ENCODE data around the gene TBC1D32.

Gene TBC1D32

GRCh38 chr6:121260651-121261102 is 73.6 kb downstream of the TBC1D32 start:
- no peak overlapping the region for H3K4me3 ChIP-seq (ENCODE audit: low read depth, low read length)
- no peak for TF ChIP-seq CTCF (IDR thresholded peaks at IDR 0.05; ENCODE audit: borderline replicate concordance, insufficient read depth, low read depth, low read length)

DNA sequence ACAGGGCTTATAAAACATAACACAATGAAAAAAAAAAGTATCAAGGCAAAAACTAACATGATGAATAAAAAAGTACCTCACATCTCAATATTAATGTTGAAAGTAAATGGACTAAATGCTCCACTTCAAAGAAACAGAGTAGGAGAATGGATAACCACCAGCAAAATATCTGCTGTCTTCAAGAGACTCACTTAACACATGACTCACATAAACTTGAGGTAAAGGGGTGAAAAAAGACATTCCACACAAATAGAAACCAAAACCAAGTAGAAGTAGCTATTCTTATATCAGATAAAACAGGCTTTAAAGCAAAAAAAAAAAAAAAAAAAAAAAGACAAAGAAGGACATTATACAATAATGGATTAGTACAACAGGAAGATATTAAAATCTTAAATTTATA is 86.9 kb downstream of the TBC1D32 start:
- no peak for TF ChIP-seq CTCF (IDR thresholded peaks at IDR 0.05; ENCODE audit: borderline replicate concordance, insufficient read depth, low read depth, low read length)
- no peak overlapping the region for H3K4me3 ChIP-seq (ENCODE audit: low read depth, low read length)

DNA sequence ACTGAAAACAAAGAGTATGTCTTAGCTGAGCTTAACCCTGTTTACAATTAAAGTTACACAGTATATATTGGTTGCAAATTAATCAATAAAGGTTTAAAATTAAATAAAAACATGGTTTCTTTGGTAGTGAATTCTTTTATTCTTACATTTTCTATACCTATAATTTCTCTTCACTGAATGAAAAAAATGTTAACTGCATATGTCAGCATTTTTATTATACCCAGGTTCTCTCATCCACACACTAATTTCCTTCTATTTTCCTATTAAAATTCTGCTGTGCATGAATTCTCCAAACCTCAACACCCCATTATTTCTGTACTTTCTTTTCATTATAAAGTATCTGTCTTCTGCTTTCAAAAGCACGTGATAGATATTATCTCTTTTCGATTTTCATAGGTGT is 91.9 kb downstream of the TBC1D32 start:
- H3K4me3 ChIP-seq (ENCODE audit: low read depth, low read length), result no peak overlapping the region
- no peak for TF ChIP-seq CTCF (IDR thresholded peaks at IDR 0.05; ENCODE audit: borderline replicate concordance, insufficient read depth, low read depth, low read length)

- TF ChIP-seq CTCF (IDR thresholded peaks at IDR 0.05; ENCODE audit: borderline replicate concordance, insufficient read depth, low read depth, low read length), result no peak
Measured at GRCh38 chr6:121237859-121238258, 96.4 kb downstream of the TBC1D32 start.

DNA sequence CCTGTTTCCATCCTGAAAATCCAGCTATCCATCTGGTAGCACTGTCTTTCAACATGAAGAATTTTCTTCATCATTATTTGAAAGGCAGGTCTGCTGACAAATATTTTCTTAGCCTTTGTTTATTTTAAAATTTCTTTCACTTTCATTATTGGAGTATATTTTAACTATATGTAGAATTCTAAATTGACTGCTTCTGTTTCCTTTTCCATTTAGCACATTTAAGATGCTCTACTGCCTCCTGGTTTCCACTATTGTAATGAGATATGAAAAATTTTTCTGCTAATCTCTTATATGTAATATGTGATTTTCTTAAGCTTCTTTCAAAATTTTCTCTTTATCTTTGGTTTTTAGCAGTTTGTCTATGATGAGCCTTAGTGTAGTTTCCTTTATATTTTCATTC is 97.3 kb downstream of the TBC1D32 start:
- no peak for TF ChIP-seq CTCF (IDR thresholded peaks at IDR 0.05; ENCODE audit: borderline replicate concordance, insufficient read depth, low read depth, low read length)
- H3K4me3 ChIP-seq (ENCODE audit: low read depth, low read length), result no peak overlapping the region

More at GRCh38 chr6:121237859-121238258, 96.4 kb downstream of the TBC1D32 start:
- H3K4me3 ChIP-seq (ENCODE audit: low read depth, low read length), result no peak overlapping the region

GRCh38 chr6:121235386-121235785 is 98.9 kb downstream of the TBC1D32 start:
- no peak for TF ChIP-seq CTCF (IDR thresholded peaks at IDR 0.05; ENCODE audit: borderline replicate concordance, insufficient read depth, low read depth, low read length)
- no peak overlapping the region for H3K4me3 ChIP-seq (ENCODE audit: low read depth, low read length)

DNA sequence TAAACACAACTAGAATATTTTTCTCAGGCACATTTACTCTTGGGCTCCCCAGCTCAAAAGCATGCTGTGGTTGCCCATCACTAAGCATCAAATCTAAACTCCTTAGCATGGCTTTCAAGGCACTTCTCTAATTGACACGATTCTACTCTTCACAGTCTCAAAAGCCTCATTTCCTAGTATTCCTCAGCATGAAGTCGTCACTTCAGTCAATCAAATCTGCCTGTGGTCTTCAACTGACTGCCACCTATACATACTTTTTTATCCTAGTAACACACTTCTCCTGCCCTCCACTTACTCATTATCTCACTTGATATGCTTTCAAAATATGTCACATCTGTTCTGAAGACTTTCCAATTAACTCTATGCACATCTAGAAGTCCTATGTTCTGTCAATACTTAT is 110.3 kb downstream of the TBC1D32 start:
- H3K4me3 ChIP-seq (ENCODE audit: low read depth, low read length), result no peak overlapping the region
- TF ChIP-seq CTCF (IDR thresholded peaks at IDR 0.05; ENCODE audit: borderline replicate concordance, insufficient read depth, low read depth, low read length), result no peak

All from GM12875 (cell line).